Measurements from ENCODE around the gene MGAT4B. TPM values are rescaled to one million over a fixed set of nuclear protein-coding genes. Genes with fewer than 3 reads are reported as not detected.
A peak's percentile ranks its signal among the peaks of the same experiment; 100 is the strongest.

The MGAT4B gene
- total and polyA plus RNA-seq, 2 of the 13 experiments (the other 11 are each of a cell fraction or from before 2014, with no cell fraction given), result 93.5 to 130 TPM

- no peak; the same call in 1 of the 2 replicates for TF ChIP-seq HMGXB3 (CRISPR knock-in tag; IDR thresholded peaks at IDR 0.05; ENCODE audit: borderline replicate concordance)
- no peak; the same call in 1 of the 2 replicates for TF ChIP-seq ZFP36L2 (CRISPR knock-in tag; IDR thresholded peaks at IDR 0.05)
- 0 out of 2 replicates have a peak, but pooled peaks have one; percentile 25 for TF ChIP-seq HOXD1 (CRISPR knock-in tag; IDR thresholded peaks at IDR 0.05)
- TF ChIP-seq IRF9 (CRISPR knock-in tag; IDR thresholded peaks at IDR 0.05; ENCODE audit: borderline replicate concordance), result no peak
- TF ChIP-seq TFDP2 (CRISPR knock-in tag; IDR thresholded peaks at IDR 0.05), result peak; percentile 62
- no peak for TF ChIP-seq RFXANK (CRISPR knock-in tag; IDR thresholded peaks at IDR 0.05)
- no peak for TF ChIP-seq ZNF225 (CRISPR knock-in tag; IDR thresholded peaks at IDR 0.05)
- no peak for TF ChIP-seq ZNF510 (CRISPR knock-in tag; IDR thresholded peaks at IDR 0.05; ENCODE audit: low read depth)
- no peak for TF ChIP-seq POGZ (CRISPR knock-in tag; IDR thresholded peaks at IDR 0.05)
- no peak for TF ChIP-seq ZNF350 (CRISPR knock-in tag; IDR thresholded peaks at IDR 0.05; ENCODE audit: borderline replicate concordance, low read depth)
- TF ChIP-seq ZNF766 (CRISPR knock-in tag; IDR thresholded peaks at IDR 0.05; ENCODE audit: borderline replicate concordance), result no peak
- no peak for TF ChIP-seq SOX6 (IDR thresholded peaks at IDR 0.05)
- peak; percentile 21; the same call in 1 of the 2 replicates for TF ChIP-seq SOX6 (CRISPR knock-in tag; IDR thresholded peaks at IDR 0.05)
- no peak for TF ChIP-seq PBX2 (CRISPR knock-in tag; IDR thresholded peaks at IDR 0.05)
- TF ChIP-seq ZNF775 (CRISPR knock-in tag; IDR thresholded peaks at IDR 0.05; ENCODE audit: borderline replicate concordance), result no peak
- 0 out of 2 replicates have a peak, but pooled peaks have one; percentile 81 for TF ChIP-seq NR3C1 (CRISPR knock-in tag; IDR thresholded peaks at IDR 0.05)
- TF ChIP-seq BCL6 (CRISPR knock-in tag; IDR thresholded peaks at IDR 0.05), result peak; percentile 39; the same call in 1 of the 2 replicates
- TF ChIP-seq NFE2L2 (IDR thresholded peaks at IDR 0.05; ENCODE audit: low read length), result peak; percentile 98
- TF ChIP-seq RFX3 (CRISPR knock-in tag; IDR thresholded peaks at IDR 0.05), result no peak
- TF ChIP-seq ZNF292 (CRISPR knock-in tag; IDR thresholded peaks at IDR 0.05; ENCODE audit: borderline replicate concordance, low read depth), result 0 out of 2 replicates have a peak, but pooled peaks have one; percentile 50
- no peak for TF ChIP-seq ZNF354B (CRISPR knock-in tag; IDR thresholded peaks at IDR 0.05)
- no peak; the same call in 1 of the 2 replicates for TF ChIP-seq ATF3 (CRISPR knock-in tag; IDR thresholded peaks at IDR 0.05)
- peak; percentile 25; the same call in 1 of the 2 replicates for TF ChIP-seq ZFP90 (CRISPR knock-in tag; IDR thresholded peaks at IDR 0.05; ENCODE audit: borderline replicate concordance)
Measured at GRCh38 chr5:179820483-179821297, 14.0 kb upstream of the MGAT4B start, which contains the start of gene SQSTM1 (continued).

All from HepG2 (cell line).